Measurements from ENCODE around the gene ABCA4.

ABCA4 gene

GRCh38 chr1:94104776-94105580, 16.0 kb downstream of the ABCA4 start:
- DNase-seq (ENCODE audit: low spot score) = no peak

- no peak for DNase-seq (ENCODE audit: low spot score)
These were observed 16.7 kb downstream of the ABCA4 start for GRCh38 chr1:94104127-94104684.

GRCh38 chr1:94103608-94104007, 17.3 kb downstream of the ABCA4 start:
- DNase-seq (ENCODE audit: low spot score) = no peak

GRCh38 chr1:94101613-94102525, 19.1 kb downstream of the ABCA4 start:
- DNase-seq (ENCODE audit: low spot score) = no peak

DNA sequence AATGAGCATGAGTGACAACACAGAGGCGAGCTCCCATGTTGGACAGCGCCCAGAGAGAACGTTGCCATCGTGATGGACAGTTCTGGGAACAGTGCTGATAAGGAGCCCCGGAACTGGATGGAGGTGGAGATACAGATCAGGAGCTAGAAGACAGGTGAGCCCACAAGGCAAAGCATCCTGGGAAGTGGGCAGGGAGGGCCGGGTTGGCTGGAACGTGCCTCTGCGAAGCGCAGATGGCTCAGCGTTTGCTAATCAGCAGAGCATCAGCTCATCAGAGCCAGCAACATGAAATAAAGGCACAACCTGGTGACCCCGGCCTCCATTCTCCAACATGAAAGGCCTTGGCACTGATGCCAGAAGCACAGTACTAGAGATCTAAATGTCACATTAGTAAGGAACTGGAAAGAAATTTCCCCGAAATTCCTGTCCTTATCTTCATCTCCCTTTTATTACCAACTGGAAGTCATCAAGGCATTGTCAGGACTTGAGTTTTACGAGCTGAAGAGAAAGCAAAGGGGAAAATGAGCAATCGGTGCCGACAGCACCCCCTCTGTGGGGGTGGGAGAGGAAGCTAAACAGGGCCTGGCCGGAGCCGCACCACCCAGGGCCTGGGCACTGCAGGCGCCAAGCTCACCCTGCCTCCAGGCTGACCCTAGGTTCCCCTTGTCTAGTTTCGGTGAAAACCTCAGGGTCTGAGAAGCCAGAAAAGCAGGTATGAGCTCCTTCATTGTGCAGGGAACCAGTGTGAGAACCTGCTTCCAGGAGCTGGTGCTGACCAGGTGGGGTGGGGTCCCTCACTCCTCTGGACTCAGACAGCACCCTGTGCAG, 19.9 kb downstream of the ABCA4 start:
- DNase-seq (ENCODE audit: low spot score) = no peak

- DNase-seq (ENCODE audit: low spot score) = no peak
These were observed 20.7 kb downstream of the ABCA4 start for GRCh38 chr1:94100129-94100784.

GRCh38 chr1:94099303-94099702, 21.6 kb downstream of the ABCA4 start:
- DNase-seq (ENCODE audit: low spot score) = no peak

GRCh38 chr1:94098585-94099111, 22.3 kb downstream of the ABCA4 start:
- DNase-seq (ENCODE audit: low spot score) = no peak

DNA sequence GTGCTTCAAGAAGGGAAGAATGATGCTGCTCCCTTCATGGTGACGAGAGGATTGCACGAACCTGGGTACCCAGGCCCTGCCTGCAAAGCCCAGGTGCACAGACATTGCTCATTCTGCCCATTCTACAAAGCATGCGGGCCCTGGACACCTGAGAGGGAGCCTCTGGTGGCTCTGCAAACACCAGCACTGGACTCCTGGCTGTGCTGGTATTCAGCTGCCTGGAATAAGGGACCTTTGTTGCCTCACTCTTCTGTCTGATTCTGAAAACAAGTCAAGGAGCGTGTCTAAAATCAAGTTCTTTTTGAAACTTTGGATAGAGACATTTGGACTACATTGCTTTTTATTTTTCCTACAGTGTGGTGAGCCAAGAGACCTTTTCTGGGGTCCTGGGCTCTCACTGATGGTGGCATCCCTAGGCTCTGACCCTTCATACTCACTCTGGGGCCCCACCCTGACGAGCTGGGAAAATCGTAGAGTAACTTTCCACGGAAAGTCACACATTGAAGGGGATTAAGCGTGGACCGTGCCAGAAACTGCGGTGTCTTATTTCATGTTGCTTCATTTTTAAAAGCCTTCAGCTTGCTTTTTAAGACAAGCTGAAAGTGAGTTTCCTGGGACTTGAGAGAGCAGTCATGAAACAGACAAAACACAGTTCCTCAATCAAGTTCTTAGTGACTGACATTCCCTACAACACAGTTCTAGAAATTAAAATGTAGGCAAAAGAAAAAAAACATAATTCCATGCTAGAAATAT, 24.0 kb downstream of the ABCA4 start:
- no peak for DNase-seq (ENCODE audit: low spot score)

DNA sequence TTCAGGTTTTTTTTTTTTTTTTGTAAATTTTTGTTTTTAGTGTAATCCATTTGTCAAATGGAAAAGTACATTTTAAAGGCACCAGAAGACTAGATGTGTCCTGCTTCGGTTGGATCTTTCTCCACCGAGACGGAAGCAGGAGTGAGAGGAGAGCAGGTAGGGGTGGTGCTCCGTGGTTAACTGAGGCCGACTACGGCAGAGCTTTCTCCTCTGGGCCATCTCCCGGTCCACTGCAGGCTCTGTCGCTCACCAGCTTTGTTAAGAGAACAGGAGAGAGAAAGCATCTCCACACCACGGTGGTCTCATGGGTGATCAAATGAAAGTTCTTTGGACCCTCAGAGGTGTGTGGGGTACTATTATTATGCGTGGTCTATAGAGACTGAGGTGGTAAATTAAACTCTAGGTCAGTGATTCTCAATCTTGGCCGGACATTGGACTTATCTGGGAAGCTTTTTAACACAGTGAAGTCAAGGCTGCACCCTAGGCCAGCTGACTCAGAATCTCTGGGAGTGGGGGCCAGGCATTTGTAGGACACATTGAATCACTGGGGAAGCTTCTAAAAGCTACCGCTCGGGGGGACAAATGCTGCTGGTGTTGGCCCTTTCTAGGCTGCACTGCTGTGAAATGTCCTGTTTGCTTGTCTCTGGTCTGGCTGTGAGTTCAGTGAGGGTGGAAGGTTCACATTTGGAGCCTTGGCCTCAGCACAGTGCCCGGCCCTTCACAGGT, 25.0 kb downstream of the ABCA4 start:
- no peak for DNase-seq (ENCODE audit: low spot score)

DNA sequence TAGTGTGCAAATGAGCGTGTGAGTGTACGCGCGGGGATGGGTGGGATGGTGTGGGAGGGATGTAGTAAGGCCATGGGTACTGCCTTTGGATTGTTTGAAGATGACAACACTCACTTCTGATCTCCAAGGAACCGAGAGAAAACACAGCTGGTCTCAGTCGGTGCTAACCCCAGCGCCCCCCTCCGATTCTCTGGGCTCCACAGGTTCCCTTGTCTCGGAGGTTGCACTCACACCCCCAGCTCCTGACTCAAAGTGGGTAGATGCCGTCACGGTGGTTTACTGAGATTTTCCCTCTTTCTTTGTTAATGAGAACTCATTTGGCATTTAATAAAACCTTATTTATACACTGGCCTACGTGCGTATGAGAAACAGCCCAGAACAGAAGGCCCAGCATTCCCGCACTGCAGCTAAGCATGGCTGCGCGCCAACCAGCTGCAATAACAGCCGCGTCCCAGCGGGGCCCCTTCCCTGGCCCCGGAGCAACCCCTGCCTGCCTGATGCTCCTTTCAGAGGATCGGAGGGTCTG, 25.8 kb downstream of the ABCA4 start:
- DNase-seq (ENCODE audit: low spot score) = no peak

DNA sequence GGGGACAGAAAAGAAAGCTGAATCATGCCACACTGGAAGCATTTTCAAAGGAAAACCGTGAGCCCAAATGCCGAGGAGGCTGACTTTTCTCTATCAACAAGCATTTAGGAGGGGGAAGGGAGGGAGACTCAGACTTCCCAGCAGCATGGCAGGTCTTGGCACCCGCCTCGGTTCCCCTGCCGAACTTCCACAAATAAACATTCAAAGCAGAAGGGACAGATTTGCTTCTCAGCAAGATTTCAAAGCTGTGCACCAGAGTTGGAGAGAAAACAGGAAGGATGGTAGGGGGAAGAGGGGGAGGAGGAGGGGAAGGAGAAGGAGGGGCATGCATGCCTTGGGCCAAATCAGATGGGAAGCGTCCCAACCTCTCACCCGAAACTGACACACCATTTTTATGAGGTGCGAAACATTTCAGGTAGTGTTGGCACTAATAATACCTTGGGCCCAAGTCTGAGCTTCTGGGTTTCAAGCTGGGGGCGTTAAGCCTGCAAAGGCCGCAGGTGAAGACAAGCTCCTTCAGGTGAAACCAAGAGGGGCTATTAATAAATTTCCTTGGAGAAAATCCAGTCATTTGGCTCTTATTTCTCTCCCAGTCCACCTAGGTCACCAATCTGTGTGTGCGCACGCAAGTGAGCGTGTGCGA, 26.4 kb downstream of the ABCA4 start:
- DNase-seq (ENCODE audit: low spot score) = no peak

GRCh38 chr1:94093996-94094395, 27.0 kb downstream of the ABCA4 start:
- no peak for DNase-seq (ENCODE audit: low spot score)

- no peak for DNase-seq (ENCODE audit: low spot score)
These were observed 27.6 kb downstream of the ABCA4 start for GRCh38 chr1:94093396-94093795.

DNA sequence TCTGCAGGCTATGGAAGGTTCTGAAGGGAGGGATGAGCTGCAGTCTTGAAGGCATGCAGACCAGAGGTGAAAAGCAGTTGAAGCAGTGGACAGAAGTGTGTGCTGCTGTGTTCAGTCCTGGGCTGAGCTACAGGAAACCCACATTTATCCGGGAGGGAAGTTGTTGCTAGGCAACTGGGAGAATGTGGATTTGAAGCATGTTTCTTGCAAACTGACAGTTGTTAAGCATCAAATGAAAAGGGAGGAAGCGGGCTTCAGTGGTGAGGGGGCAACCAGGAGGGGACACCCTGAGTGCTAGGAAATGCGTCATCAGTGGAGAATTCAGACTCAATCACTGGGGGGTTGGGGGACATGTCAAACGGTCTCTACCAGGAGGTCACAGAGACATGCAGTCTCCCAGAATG, 28.7 kb downstream of the ABCA4 start:
- DNase-seq (ENCODE audit: low spot score) = no peak

DNA sequence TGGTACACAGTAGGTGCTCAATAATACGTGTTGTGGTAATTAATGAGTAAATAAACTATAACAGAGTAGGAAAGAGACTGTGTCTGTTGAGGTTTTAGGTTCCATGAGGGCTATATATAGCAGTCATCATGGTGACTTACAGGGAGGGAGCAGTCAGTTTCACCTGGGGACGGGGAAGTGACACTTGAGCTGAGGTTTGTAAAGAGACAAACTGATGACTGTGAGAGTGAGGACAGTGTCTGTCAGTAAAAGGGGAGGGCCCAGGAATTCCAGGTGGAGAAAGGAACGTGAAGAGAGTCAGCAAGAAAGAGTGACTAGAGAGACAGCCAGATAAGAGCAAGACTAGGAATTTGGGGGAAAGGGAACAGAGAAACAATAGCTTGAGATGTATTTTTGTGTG, 30.2 kb downstream of the ABCA4 start:
- DNase-seq (ENCODE audit: low spot score) = no peak

DNA sequence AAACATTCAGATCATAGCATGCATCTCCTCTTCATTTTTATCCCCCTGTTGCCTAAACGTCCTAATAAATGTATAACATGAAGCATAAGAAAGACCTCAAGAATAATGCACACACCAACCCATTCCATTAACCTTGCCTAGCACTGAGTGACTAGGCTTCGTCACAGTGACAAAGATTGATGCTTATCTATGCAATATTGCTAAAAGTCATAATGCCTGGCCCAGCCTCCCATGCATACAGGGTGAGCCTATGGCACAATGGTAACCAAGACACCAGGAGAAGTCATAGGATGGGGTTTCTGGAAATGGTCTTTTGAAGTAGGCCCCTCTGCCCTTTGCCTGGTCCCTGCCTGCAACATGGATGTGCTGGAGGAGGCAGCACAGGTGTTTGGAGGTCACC, 33.8 kb downstream of the ABCA4 start:
- no peak for DNase-seq (ENCODE audit: low spot score)

DNA sequence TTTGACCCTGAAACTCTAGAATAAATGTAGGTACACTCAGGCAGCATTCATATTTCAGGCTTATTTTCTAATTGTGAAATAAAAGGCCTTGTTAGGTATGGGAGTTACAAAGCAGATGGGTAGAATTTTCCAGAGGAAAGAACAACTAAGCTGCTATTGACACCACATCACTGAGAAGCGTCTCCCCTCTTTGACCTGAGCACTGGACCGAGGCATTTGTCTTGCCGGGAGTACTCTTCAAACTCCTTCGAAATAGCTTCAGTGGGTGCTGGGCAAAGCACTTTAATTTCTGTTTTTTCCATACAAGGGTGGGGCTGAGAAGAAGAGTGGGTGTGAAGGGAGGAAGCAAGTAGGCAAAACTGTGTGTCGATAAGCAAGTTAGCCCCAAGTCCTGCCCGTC, 36.4 kb downstream of the ABCA4 start:
- no peak for DNase-seq (ENCODE audit: low spot score)

DNA sequence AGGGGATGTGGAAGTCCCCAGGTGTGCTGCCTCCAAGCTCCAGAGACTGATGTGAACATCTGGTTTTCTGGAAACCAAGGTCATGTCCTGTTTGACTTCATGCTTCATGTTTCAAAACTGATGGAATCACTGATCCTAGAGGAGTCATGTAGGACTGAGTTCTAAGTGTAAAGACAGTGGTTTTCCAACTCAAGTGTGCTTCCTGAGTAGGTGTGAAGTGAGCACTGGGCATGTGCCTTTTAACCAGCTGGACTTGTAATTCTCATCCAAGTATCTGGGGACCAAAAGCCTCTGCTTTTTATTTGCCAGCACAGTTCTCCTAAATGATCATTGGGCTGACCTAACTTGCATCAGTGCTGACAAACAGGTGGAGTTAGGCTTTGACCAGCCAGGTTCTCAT, 36.9 kb downstream of the ABCA4 start:
- DNase-seq (ENCODE audit: low spot score) = no peak

Measured in germinal center (tissue), 1 donor.